ENCODE results near the gene BLOC1S4.
"Not testable (repeated sequence)": the region's sequence is repeated elsewhere in the genome, so short reads cannot be mapped to it uniquely, and the experiment has no call there.

The BLOC1S4 gene

GRCh38 chr4:6724421-6725111, 8.6 kb downstream of the BLOC1S4 start:
- DNase-seq (ENCODE audit: low spot score), result no peak

GRCh38 chr4:6725427-6725961, 9.5 kb downstream of the BLOC1S4 start:
- DNase-seq (ENCODE audit: low spot score); in situ Hi-C loops (cut with MboI; ENCODE audit: low pct_unique_long_range_greater_than_20kb, low sequenced_read_pairs, unreplicated experiment): not testable (repeated sequence)

More at GRCh38 chr4:6724421-6725111, 8.6 kb downstream of the BLOC1S4 start:
- in situ Hi-C loops (cut with MboI; ENCODE audit: low pct_unique_long_range_greater_than_20kb, low sequenced_read_pairs, unreplicated experiment), result loop anchor here (5.0 kb wide), 1 partner anchor 153 kb away; no protein-coding TSS in a partner anchor
- TF ChIP-seq CTCF (IDR thresholded peaks at IDR 0.05; ENCODE audit: extremely low read depth, insufficient read depth, missing control alignments), result no peak

GRCh38 chr4:6727081-6727942, 11.3 kb downstream of the BLOC1S4 start:
- DNase-seq (ENCODE audit: low spot score), result no peak
- in situ Hi-C loops (cut with MboI; ENCODE audit: low pct_unique_long_range_greater_than_20kb, low sequenced_read_pairs, unreplicated experiment), result no loop called here
- TF ChIP-seq CTCF (IDR thresholded peaks at IDR 0.05; ENCODE audit: extremely low read depth, insufficient read depth, missing control alignments), result no peak

- peak; percentile 24 for DNase-seq (ENCODE audit: low spot score)
- in situ Hi-C loops (cut with MboI; ENCODE audit: low pct_unique_long_range_greater_than_20kb, low sequenced_read_pairs, unreplicated experiment), result no loop called here
- no peak for TF ChIP-seq CTCF (IDR thresholded peaks at IDR 0.05; ENCODE audit: extremely low read depth, insufficient read depth, missing control alignments)
Measured at GRCh38 chr4:6727943-6728250, 11.9 kb downstream of the BLOC1S4 start.

GRCh38 chr4:6728320-6729029, 12.5 kb downstream of the BLOC1S4 start:
- no peak for TF ChIP-seq CTCF (IDR thresholded peaks at IDR 0.05; ENCODE audit: extremely low read depth, insufficient read depth, missing control alignments)
- in situ Hi-C loops (cut with MboI; ENCODE audit: low pct_unique_long_range_greater_than_20kb, low sequenced_read_pairs, unreplicated experiment), result no loop called here
- DNase-seq (ENCODE audit: low spot score), result no peak

- TF ChIP-seq CTCF (IDR thresholded peaks at IDR 0.05; ENCODE audit: extremely low read depth, insufficient read depth, missing control alignments), result no peak
- no peak for DNase-seq (ENCODE audit: low spot score)
- in situ Hi-C loops (cut with MboI; ENCODE audit: low pct_unique_long_range_greater_than_20kb, low sequenced_read_pairs, unreplicated experiment), result no loop called here
Measured at GRCh38 chr4:6730603-6731317, 14.8 kb downstream of the BLOC1S4 start.

All from GM13977 (cell line).